ENCODE measurements around the gene CDC14A.
"Not testable (repeated sequence)": the region's sequence is repeated elsewhere in the genome, so short reads cannot be mapped to it uniquely, and the experiment has no call there.

GRCh38 chr1:100405902-100406301 lies 53.6 kb downstream of the CDC14A start:
- TF ChIP-seq GABPA (IDR thresholded peaks at IDR 0.05; ENCODE audit: low read depth); EP300 (IDR thresholded peaks at IDR 0.05; ENCODE audit: borderline replicate concordance in 1 of 2, low read depth in 1 of 2, low read length in 1 of 2); POLR2AphosphoS5 (IDR thresholded peaks at IDR 0.05; ENCODE audit: low read depth, low read length); CTCF (IDR thresholded peaks at IDR 0.05); USF2 (IDR thresholded peaks at IDR 0.05; ENCODE audit: borderline replicate concordance, low read depth, low read length); RAD21 (IDR thresholded peaks at IDR 0.05; ENCODE audit: low read length); TEAD4 (IDR thresholded peaks at IDR 0.05; ENCODE audit: borderline replicate concordance, insufficient read depth): not testable (repeated sequence)

Measured in SK-N-SH (cell line).